ENCODE data around the gene RPS10.

GRCh38 chr6:34374508-34374907 is 51.4 kb downstream of the RPS10 start:
- no peak for TF ChIP-seq CTCF (IDR thresholded peaks at IDR 0.05)
- TF ChIP-seq POLR2A (IDR thresholded peaks at IDR 0.05), result no peak
- TF ChIP-seq POLR2AphosphoS5 (IDR thresholded peaks at IDR 0.05; ENCODE audit: insufficient read depth in 1 of 2, low read depth in 1 of 2), result no peak

Measured in vagina (tissue), 2 donors.